ENCODE measurements around the gene PUM1. TPM values are rescaled to one million over a fixed set of nuclear protein-coding genes. Genes with fewer than 3 reads are reported as not detected.

PUM1 gene
- total RNA-seq, 4 donors from 2014 or later: 83.2 to 118 (median 106) TPM

DNA sequence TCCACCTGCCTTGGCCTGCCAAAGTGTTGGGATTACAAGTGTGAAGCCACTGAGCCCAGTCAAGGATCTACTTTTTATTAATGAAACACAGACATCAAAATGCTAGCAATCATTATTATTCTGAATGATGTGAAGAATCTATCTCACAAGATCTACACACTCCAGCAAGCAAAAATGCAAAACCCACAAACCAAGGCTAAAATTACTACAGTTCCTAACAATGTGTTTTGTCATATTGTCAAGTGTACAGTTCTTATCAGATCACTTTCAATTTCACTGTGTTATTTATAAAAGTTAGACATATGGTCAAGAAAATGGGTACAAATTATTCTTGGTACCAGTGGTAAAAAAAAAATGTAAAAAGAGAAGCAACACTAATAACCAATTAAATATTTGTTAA is 95.6 kb downstream of the PUM1 start:
- TF ChIP-seq, protein P1, sequence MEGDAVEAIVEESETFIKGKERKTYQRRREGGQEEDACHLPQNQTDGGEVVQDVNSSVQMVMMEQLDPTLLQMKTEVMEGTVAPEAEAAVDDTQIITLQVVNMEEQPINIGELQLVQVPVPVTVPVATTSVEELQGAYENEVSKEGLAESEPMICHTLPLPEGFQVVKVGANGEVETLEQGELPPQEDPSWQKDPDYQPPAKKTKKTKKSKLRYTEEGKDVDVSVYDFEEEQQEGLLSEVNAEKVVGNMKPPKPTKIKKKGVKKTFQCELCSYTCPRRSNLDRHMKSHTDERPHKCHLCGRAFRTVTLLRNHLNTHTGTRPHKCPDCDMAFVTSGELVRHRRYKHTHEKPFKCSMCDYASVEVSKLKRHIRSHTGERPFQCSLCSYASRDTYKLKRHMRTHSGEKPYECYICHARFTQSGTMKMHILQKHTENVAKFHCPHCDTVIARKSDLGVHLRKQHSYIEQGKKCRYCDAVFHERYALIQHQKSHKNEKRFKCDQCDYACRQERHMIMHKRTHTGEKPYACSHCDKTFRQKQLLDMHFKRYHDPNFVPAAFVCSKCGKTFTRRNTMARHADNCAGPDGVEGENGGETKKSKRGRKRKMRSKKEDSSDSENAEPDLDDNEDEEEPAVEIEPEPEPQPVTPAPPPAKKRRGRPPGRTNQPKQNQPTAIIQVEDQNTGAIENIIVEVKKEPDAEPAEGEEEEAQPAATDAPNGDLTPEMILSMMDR (IDR thresholded peaks at IDR 0.05): no peak
- no peak for TF ChIP-seq POLR2A (IDR thresholded peaks at IDR 0.05)
- H3K4me3 ChIP-seq (ENCODE audit: low read depth, poor library complexity, severe bottlenecking): no peak overlapping the region
- no peak for DNase-seq (ENCODE audit: low spot score in 2 of 2)
- intact Hi-C loops (cut with DNase I; ENCODE audit: low total_unique reads): no loop called here

- 74 to 76% methylated on average over 8 of the region's 8 CpGs for WGBS, 2 donors
- intact Hi-C loops (cut with DNase I; ENCODE audit: low total_unique reads): no loop called here
- TF ChIP-seq POLR2A (IDR thresholded peaks at IDR 0.05): no peak
- TF ChIP-seq, protein P1 (IDR thresholded peaks at IDR 0.05): no peak
- H3K4me3 ChIP-seq (ENCODE audit: low read depth, poor library complexity, severe bottlenecking): no peak overlapping the region
- DNase-seq (ENCODE audit: low spot score in 2 of 2): no peak
These were observed 97.1 kb downstream of the PUM1 start for GRCh38 chr1:30968220-30968971.

DNA sequence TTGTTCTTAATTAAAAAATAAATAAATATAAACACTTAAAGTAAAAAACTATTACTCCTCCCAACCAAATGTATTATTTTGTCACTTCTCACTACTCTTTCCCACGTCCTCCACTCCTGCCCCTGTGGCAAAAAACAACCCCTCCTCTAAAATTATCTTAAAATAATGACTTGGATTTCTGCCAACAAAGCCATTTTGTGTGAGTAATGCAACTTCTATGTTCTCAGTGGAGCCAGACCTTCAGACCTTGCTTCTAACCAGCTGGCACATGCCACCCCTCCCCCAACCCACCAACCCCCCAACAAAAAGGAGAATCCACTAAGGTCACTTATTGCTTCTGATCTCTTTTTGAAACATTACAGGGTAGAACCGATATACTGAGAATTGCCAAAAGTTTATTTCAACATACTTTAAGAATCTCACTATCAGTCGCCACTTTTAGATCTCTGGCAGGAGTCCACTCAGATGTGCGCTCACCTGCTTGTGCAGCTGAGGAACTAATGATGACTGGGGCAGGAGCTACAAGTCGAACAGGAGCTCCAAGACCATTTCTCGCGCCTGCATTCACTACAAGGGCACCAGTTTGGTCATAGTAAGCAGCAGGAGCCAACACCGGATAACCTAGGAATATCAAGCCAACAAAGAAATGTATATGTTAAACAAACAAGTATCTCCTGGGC is 98.7 kb downstream of the PUM1 start:
- no peak overlapping the region for H3K4me3 ChIP-seq (ENCODE audit: low read depth, poor library complexity, severe bottlenecking)
- TF ChIP-seq POLR2A (IDR thresholded peaks at IDR 0.05): no peak
- TF ChIP-seq, protein P1 (IDR thresholded peaks at IDR 0.05): no peak
- DNase-seq (ENCODE audit: low spot score in 2 of 2): no peak
- intact Hi-C loops (cut with DNase I; ENCODE audit: low total_unique reads): no loop called here
- 56 to 60% methylated on average over 8 of the region's 8 CpGs for WGBS, 2 donors

- no peak overlapping the region for H3K4me3 ChIP-seq (ENCODE audit: low read depth, poor library complexity, severe bottlenecking)
- 78 to 81% methylated on average over 8 of the region's 8 CpGs for WGBS, 2 donors
- DNase-seq (ENCODE audit: low spot score in 2 of 2): no peak
- intact Hi-C loops (cut with DNase I; ENCODE audit: low total_unique reads): no loop called here
- no peak for TF ChIP-seq POLR2A (IDR thresholded peaks at IDR 0.05)
- TF ChIP-seq, protein P1 (IDR thresholded peaks at IDR 0.05): no peak
These were observed 99.5 kb downstream of the PUM1 start for GRCh38 chr1:30965924-30966599.

DNA sequence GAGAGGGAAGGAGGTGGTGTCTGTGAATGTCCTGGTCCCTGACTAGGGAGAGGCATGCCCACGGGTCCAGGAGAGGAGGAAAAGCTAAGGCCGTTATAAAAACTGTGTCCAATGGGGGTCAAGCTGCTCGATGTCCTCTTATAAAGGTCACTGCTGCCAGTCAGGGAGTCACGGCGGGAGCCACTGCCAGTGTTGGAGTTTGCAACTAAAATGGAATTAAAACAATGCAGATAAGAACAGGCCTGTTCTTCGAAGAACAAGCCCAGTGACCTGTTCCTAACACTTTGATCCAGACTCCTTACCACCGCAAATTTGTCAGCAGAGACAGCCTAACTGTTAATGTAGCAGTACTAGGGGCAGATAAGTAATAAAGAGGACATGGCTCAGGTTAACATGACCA is 100.8 kb downstream of the PUM1 start:
- H3K4me3 ChIP-seq (ENCODE audit: low read depth, poor library complexity, severe bottlenecking): no peak overlapping the region
- WGBS, 2 donors: 83 to 84% methylated on average over 7 of the region's 7 CpGs
- TF ChIP-seq, protein P1 (IDR thresholded peaks at IDR 0.05): no peak
- TF ChIP-seq POLR2A (IDR thresholded peaks at IDR 0.05): no peak
- intact Hi-C loops (cut with DNase I; ENCODE audit: low total_unique reads): no loop called here
- no peak for DNase-seq (ENCODE audit: low spot score in 2 of 2)

Data from lower leg skin (tissue), 4 donors.